H9 (cell line): ENCODE measurements around the gene FANCI. TPM values are rescaled to one million over a fixed set of nuclear protein-coding genes. Genes with fewer than 3 reads are reported as not detected.

Experiments used
- DNase-seq: peaks from one replicate; pipeline ENCODE4 v3.0.0-alpha.2; 2017
- H2AFZ ChIP-seq: one replicate; pipeline ENCODE4 v1.6.1; 2013; ENCODE audit warnings: mild to moderate bottlenecking, low read length, control low read depth, moderate library complexity
- H2AK5ac ChIP-seq: 2 replicates; pipeline ENCODE4 v1.6.1; 2013; ENCODE audit warnings: low read length, control low read depth, mixed read lengths; ENCODE audit not compliant: insufficient read length
- H2BK120ac ChIP-seq: one replicate; pipeline ENCODE4 v1.6.1; 2013; ENCODE audit warnings: low read depth, mild to moderate bottlenecking, low read length, control low read depth, inconsistent platforms; ENCODE audit not compliant: poor library complexity, severe bottlenecking
- H2BK12ac ChIP-seq: 2 replicates; pipeline ENCODE4 v1.6.1; 2013; ENCODE audit warnings: low read length, control low read depth, mixed read lengths, low read depth; ENCODE audit not compliant: insufficient read length
- H2BK15ac ChIP-seq: 2 replicates; pipeline ENCODE4 v1.6.1; 2013; ENCODE audit warnings: low read depth, low read length, control low read depth
- H2BK20ac ChIP-seq: one replicate; pipeline ENCODE4 v1.6.1; 2013; ENCODE audit warnings: low read depth, mild to moderate bottlenecking, low read length, control low read depth, inconsistent platforms; ENCODE audit not compliant: poor library complexity, severe bottlenecking
- H2BK5ac ChIP-seq: 2 replicates; pipeline ENCODE4 v1.6.1; 2013; ENCODE audit warnings: low read length, control low read depth, mixed read lengths; ENCODE audit not compliant: insufficient read length
- H3K14ac ChIP-seq: 2 replicates; pipeline ENCODE4 v1.6.1; 2013; ENCODE audit warnings: low read length, control low read depth; ENCODE audit not compliant: insufficient read depth
- H3K18ac ChIP-seq: 2 replicates; pipeline ENCODE4 v1.6.1; 2013; ENCODE audit warnings: low read depth, mild to moderate bottlenecking, mixed read lengths, low read length, control low read depth; ENCODE audit not compliant: insufficient read length
- H3K23ac ChIP-seq: 2 replicates; pipeline ENCODE4 v1.6.1; 2013; ENCODE audit warnings: low read length, control low read depth, mixed read lengths, low read depth; ENCODE audit not compliant: insufficient read length
- H3K23me2 ChIP-seq: 2 replicates; pipeline ENCODE4 v1.6.1; 2013; ENCODE audit warnings: low read depth, mild to moderate bottlenecking, mixed read lengths, low read length, control low read depth; ENCODE audit not compliant: insufficient read length, poor library complexity, severe bottlenecking
- H3K27ac ChIP-seq: 2 replicates; pipeline ENCODE4 v1.5.1; 2013; ENCODE audit warnings: low read length, control low read depth, mixed read lengths, low read depth; ENCODE audit not compliant: insufficient read length
- H3K27me3 ChIP-seq: 2 replicates; pipeline ENCODE4 v1.6.1; 2013; ENCODE audit warnings: low read length, control low read depth, inconsistent platforms; ENCODE audit not compliant: insufficient read depth
- H3K4ac ChIP-seq: 2 replicates; pipeline ENCODE4 v1.6.1; 2013; ENCODE audit warnings: low read depth, mild to moderate bottlenecking, control low read depth, inconsistent platforms, low read length, moderate library complexity
- H3K4me1 ChIP-seq: 2 replicates; pipeline ENCODE4 v1.6.1; 2013; ENCODE audit warnings: low read length, control low read depth, inconsistent platforms; ENCODE audit not compliant: insufficient read depth
- H3K4me2 ChIP-seq: 2 replicates; pipeline ENCODE4 v1.6.1; 2013; ENCODE audit warnings: low read length, control low read depth, mixed read lengths; ENCODE audit not compliant: insufficient read length, insufficient read depth
- H3K56ac ChIP-seq: 2 replicates; pipeline ENCODE4 v1.6.1; 2013; ENCODE audit warnings: low read depth, mild to moderate bottlenecking, mixed read lengths, low read length, control low read depth; ENCODE audit not compliant: insufficient read length
- H3K79me1 ChIP-seq: 2 replicates; pipeline ENCODE4 v1.6.1; 2013; ENCODE audit warnings: low read depth, mild to moderate bottlenecking, moderate library complexity, low read length, control low read depth, inconsistent platforms; ENCODE audit not compliant: insufficient read depth, poor library complexity, severe bottlenecking
- H3K79me2 ChIP-seq: 2 replicates; pipeline ENCODE4 v1.6.1; 2013; ENCODE audit warnings: low read length, control low read depth, inconsistent platforms; ENCODE audit not compliant: insufficient read depth
- H3K9ac ChIP-seq: 2 replicates; pipeline ENCODE4 v1.6.1; 2013; ENCODE audit warnings: low read length, control low read depth, mixed read lengths; ENCODE audit not compliant: insufficient read length; ENCODE audit errors: extremely low read depth
- H3K9me3 ChIP-seq: one replicate; pipeline ENCODE4 v1.6.1; 2013; ENCODE audit warnings: low read depth, low read length, inconsistent platforms; ENCODE audit not compliant: control insufficient read depth
- H3T11ph ChIP-seq: one replicate; pipeline ENCODE4 v1.6.1; 2013; ENCODE audit warnings: mild to moderate bottlenecking, low read length, control low read depth, inconsistent platforms
- H4K20me1 ChIP-seq: one replicate; pipeline ENCODE4 v1.6.1; 2013; ENCODE audit not compliant: control insufficient read depth, insufficient read length, insufficient read depth
- H4K5ac ChIP-seq: 2 replicates; pipeline ENCODE4 v1.6.1; 2013; ENCODE audit warnings: low read depth, mild to moderate bottlenecking, mixed read lengths, low read length, control low read depth; ENCODE audit not compliant: insufficient read length
- H4K8ac ChIP-seq: replicated peaks from 2 replicates; pipeline ENCODE4 v1.6.1; 2013; ENCODE audit warnings: low read length, control low read depth, mixed read lengths, low read depth; ENCODE audit not compliant: insufficient read length
- H4K91ac ChIP-seq: 2 replicates; pipeline ENCODE4 v1.6.1; 2013; ENCODE audit warnings: low read depth, mild to moderate bottlenecking, moderate library complexity, mixed read lengths, low read length, control low read depth; ENCODE audit not compliant: insufficient read length
- H3K27ac Mint-ChIP-seq, 3 experiments: 2 replicates in 2 of 3; 3 replicates in 1 of 3; pipeline ENCODE4 v1.8.0; 2020 to 2021; ENCODE audit warnings: mixed read lengths in 3 of 3, mild to moderate bottlenecking in 1 of 3, moderate library complexity in 1 of 3
- H3K27me3 Mint-ChIP-seq: 2 replicates; pipeline ENCODE4 v1.8.0; 2021; ENCODE audit warnings: low read depth, mild to moderate bottlenecking, moderate library complexity, mixed read lengths
- H3K36me3 Mint-ChIP-seq, 3 experiments: 2 replicates in 2 of 3; 3 replicates in 1 of 3; pipeline ENCODE4 v1.8.0; 2020 to 2021; ENCODE audit warnings: low read depth in 3 of 3, mixed read lengths in 3 of 3; ENCODE audit not compliant: insufficient read depth in 1 of 3
- H3K4me1 Mint-ChIP-seq, 2 experiments: 2 replicates each; pipeline ENCODE4 v1.8.0; 2020; ENCODE audit warnings: mixed read lengths in 2 of 2
- H3K4me3 Mint-ChIP-seq, 2 experiments: 2 replicates in 1 of 2; 3 replicates in 1 of 2; pipeline ENCODE4 v1.8.0; 2020 to 2021; ENCODE audit warnings: mild to moderate bottlenecking in 2 of 2, mixed read lengths in 2 of 2, moderate library complexity in 1 of 2
- H3K9me3 Mint-ChIP-seq, 2 experiments: 2 replicates in 1 of 2; 3 replicates in 1 of 2; pipeline ENCODE4 v1.8.0; 2020; ENCODE audit warnings: mild to moderate bottlenecking in 2 of 2, mixed read lengths in 2 of 2, moderate library complexity in 1 of 2
- WGBS: extraction: QIAGEN DNeasy Blood & Tissue Kit; methylation state at CpG from one replicate; pipeline ENCODE4 v1.1.7; 2013; ENCODE audit warnings: missing lambda C conversion rate, low lambda C conversion rate, mixed read lengths; ENCODE audit not compliant: insufficient read length; ENCODE audit errors: extremely low coverage; 5-methylcytosine and 5-hydroxymethylcytosine counted together
- total RNA-seq: library from RNA; stranded (reverse); gene quantifications from 2 replicates; pipeline ENCODE4 v1.2.1, GENCODE V29; 2021
- TF ChIP-seq, protein P1 (sequence below): fragments of 200-600 bp; sonication (generic); conservative IDR thresholded peaks from 3 replicates; pipeline ENCODE4 v1.8.0; 2021; ENCODE audit warnings: antibody characterized with exemption, mild to moderate bottlenecking

FANCI gene
- total RNA-seq, 1 experiment from 2014 or later = 106 TPM

DNA sequence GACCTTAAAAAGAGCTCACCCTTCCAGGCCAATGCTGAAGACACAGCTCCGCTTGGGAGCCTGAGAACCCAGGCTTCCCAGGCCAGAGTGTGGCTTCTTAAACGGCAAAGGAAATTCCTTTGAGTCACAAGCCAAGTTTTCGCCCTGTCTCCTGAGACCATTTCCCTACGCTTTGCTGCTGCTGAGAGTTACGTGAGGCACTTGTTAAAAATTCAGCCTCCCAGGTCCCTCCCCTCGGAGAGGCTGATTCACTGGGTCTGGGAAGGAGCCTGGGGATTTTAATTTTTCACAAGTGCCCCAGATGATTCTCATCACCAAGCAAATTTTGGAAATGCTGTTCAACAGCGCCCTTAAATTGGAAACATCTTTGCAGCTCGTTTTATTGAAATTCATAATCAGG is 47.9 kb upstream of the FANCI start:
- Histone ChIP-seq H3T11ph (no peak overlapping the region), H3K56ac (no peak overlapping the region), H3K9ac (no peak overlapping the region), H2BK15ac (no peak overlapping the region), H4K5ac (no peak overlapping the region), H3K9me3 (no peaks in the 10 kb centered on the region), H2BK20ac (no peak overlapping the region), H3K4ac (no peak overlapping the region), H3K27me3 (no peaks in the 10 kb centered on the region), H3K23me2 (peaks cover 4% of the 10 kb centered on the region), H4K20me1 (no peaks in the 10 kb centered on the region), H3K4me1 (peaks cover 7% of the 10 kb centered on the region), H2BK5ac (no peak overlapping the region), H2AK5ac (no peak overlapping the region), H3K27ac (no peak overlapping the region), H4K8ac (no peak overlapping the region), H3K23ac (no peak overlapping the region), H3K79me2 (no peaks in the 10 kb centered on the region), H3K79me1 (no peaks in the 10 kb centered on the region), H3K4me2 (no peak overlapping the region), H2BK12ac (no peak overlapping the region), H2BK120ac (no peak overlapping the region), H4K91ac (no peak overlapping the region), H3K18ac (no peak overlapping the region), H2AFZ (no peak overlapping the region), H3K14ac (no peak overlapping the region)
- Mint-ChIP-seq H3K9me3 (no peaks in the 10 kb centered on the region), H3K4me3 (no peak overlapping the region), H3K27ac (peak overlapping the region in 2 of 3 experiments; percentile 70 to 82; a peak in 2 of 7 replicates), H3K4me1 (peaks cover 42 to 51% of the 10 kb centered on the region in 2 experiments), H3K36me3 (peaks cover 7 to 17% (median 12%) of the 10 kb centered on the region in 3 experiments; a peak in 5 of 7 replicates), H3K27me3 (no peaks in the 10 kb centered on the region)
- TF ChIP-seq, protein P1, sequence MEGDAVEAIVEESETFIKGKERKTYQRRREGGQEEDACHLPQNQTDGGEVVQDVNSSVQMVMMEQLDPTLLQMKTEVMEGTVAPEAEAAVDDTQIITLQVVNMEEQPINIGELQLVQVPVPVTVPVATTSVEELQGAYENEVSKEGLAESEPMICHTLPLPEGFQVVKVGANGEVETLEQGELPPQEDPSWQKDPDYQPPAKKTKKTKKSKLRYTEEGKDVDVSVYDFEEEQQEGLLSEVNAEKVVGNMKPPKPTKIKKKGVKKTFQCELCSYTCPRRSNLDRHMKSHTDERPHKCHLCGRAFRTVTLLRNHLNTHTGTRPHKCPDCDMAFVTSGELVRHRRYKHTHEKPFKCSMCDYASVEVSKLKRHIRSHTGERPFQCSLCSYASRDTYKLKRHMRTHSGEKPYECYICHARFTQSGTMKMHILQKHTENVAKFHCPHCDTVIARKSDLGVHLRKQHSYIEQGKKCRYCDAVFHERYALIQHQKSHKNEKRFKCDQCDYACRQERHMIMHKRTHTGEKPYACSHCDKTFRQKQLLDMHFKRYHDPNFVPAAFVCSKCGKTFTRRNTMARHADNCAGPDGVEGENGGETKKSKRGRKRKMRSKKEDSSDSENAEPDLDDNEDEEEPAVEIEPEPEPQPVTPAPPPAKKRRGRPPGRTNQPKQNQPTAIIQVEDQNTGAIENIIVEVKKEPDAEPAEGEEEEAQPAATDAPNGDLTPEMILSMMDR = no peak
- DNase-seq = no peak
- no CpG with 5 or more reads among the region's 8 CpGs for WGBS
